Measurements from ENCODE around the gene UEVLD.

UEVLD gene

DNA sequence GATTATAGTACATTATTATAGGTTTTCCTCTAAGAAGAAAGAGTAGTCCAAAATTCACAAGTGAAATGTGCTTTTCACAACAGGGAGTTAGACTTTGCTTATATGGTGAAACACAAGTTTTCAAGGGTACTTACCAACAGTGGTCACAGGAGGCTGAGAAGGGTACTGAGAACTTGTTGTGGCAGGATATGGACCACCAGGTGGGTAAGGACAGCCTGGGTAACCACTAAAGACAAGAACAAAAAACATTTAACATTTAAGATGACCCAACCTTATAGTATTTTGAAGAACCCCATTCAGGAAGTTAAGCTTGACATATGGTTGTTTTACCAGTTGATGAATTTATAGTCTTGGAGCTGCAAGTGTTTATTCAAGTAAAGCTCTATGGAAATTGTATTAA is 86.2 kb downstream of the UEVLD start:
- DNase-seq (ENCODE audit: extremely low read depth in 1 of 2, low read depth in 1 of 2) = no peak

DNA sequence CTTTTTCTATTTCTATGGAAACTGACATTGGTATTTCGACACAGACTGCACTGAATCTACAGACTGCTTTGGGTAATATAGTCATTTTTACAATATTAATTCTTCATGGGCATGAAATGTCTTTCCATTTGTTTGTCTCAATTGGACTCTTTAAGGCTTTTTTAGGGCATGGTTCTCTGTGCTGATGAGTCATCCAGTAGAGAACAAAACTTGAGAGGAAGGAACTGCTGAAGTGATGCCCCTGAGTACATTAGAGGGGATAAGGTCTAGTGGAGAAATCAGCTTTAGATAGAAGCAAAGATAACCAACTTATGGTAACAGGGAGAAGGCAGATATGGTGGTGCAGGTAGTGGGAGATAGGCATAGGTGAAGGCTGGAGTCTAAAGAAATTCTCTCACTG is 86.9 kb downstream of the UEVLD start:
- no peak for DNase-seq (ENCODE audit: extremely low read depth in 1 of 2, low read depth in 1 of 2)

- no peak for DNase-seq (ENCODE audit: extremely low read depth in 1 of 2, low read depth in 1 of 2)
Measured at GRCh38 chr11:18498039-18498438, 90.5 kb downstream of the UEVLD start.

GRCh38 chr11:18495703-18496102 is 92.8 kb downstream of the UEVLD start:
- no peak for DNase-seq (ENCODE audit: extremely low read depth in 1 of 2, low read depth in 1 of 2)

DNA sequence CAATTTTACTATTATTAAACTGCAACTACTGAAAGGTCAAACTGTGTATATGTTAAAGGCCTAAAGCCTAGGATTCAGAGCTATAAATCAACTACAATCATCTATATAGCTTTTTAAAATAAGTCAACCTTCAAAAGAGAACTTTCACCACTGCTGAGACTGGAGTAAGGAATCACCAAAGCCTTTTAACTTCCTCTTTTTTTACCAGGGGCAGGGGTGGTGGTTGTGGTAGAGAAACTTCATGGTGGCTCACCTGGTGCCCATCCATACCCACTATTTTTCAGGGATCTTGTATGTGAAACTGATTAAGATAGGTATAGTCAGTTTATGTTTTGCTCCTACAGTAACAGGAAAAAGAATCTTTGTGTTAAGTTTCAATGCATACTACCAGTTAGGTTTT is 93.3 kb downstream of the UEVLD start:
- DNase-seq (ENCODE audit: extremely low read depth in 1 of 2, low read depth in 1 of 2) = no peak

GRCh38 chr11:18493310-18493709 is 95.2 kb downstream of the UEVLD start:
- DNase-seq (ENCODE audit: extremely low read depth in 1 of 2, low read depth in 1 of 2) = no peak

DNA sequence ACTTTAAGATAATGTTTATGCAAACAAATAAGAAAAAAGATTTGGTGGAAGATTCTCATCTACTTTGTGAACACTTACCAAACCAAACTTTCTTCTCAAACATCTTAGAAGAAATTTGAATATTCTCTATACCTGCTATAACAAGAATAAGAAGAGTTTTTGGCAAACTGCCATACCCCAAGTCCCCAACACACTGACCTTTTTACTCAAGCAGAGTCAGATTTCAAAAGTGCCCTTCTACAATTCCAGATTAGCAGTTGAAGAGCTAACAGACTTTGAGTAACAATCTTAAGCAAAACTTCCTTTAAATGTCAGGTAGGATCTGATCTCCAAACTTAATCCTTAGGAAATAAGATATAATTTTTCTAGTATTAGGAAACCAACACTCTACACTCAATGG is 95.6 kb downstream of the UEVLD start:
- DNase-seq (ENCODE audit: extremely low read depth in 1 of 2, low read depth in 1 of 2) = no peak

DNA sequence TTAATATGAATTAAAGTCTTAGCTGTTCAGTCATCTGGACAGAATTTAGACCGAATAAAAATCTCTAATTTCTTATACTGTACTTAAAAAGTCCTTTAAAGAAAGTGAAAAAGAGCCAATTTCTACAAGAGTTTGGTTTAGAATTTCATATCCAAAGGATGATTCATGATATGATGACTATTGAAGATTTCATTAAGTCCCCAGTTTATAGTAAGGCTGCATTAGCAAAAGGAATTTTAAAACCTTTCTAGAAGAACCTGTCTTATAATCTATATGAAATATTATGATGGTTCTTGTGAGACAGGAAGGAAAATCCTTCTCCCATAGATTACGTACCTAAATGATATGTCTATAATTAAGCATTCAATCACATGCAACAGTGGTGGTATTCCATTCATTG is 96.6 kb downstream of the UEVLD start:
- DNase-seq (ENCODE audit: extremely low read depth in 1 of 2, low read depth in 1 of 2) = no peak

GRCh38 chr11:18490736-18491485 is 97.6 kb downstream of the UEVLD start:
- no peak for DNase-seq (ENCODE audit: extremely low read depth in 1 of 2, low read depth in 1 of 2)

DNA sequence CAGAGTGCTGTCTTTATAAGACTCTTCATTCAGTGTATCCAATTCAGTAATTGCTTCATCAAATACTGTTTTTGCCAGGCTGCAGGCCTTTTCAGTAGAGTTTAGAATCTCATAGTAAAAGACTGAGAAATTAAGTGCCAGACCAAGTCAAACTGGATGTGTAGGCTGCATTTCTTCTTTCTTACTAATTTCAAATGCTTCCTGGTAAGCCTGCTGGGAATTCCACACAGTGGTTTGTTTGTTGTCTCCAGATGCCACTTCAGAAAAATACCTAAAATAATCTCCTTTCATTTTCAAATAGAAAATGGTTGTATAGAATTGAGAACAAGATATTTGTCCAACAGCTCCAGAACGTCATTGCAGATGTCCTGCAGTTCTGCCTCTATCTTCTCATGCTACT is 98.2 kb downstream of the UEVLD start:
- no peak for DNase-seq (ENCODE audit: extremely low read depth in 1 of 2, low read depth in 1 of 2)

GRCh38 chr11:18485913-18486528 is 102.5 kb downstream of the UEVLD start:
- DNase-seq (ENCODE audit: extremely low read depth in 1 of 2, low read depth in 1 of 2) = no peak
